ENCODE data around the gene PRKG1.
"Not testable (repeated sequence)": the region's sequence is repeated elsewhere in the genome, so short reads cannot be mapped to it uniquely, and the experiment has no call there.

GRCh38 chr10:51281387-51281786 is 207.1 kb downstream of the PRKG1 start:
- not testable (repeated sequence) for TF ChIP-seq CTCF (IDR thresholded peaks at IDR 0.05); IRF1 (CRISPR knock-in tag; IDR thresholded peaks at IDR 0.05); ATF1 (CRISPR knock-in tag; IDR thresholded peaks at IDR 0.05); TEAD4 (CRISPR knock-in tag; IDR thresholded peaks at IDR 0.05); MAX (CRISPR knock-in tag; IDR thresholded peaks at IDR 0.05); ATF3 (CRISPR knock-in tag; conservative IDR thresholded peaks at IDR 0.05); IRF2 (CRISPR knock-in tag; IDR thresholded peaks at IDR 0.05; ENCODE audit: borderline replicate concordance, low read depth); AFF4 (CRISPR knock-in tag; IDR thresholded peaks at IDR 0.05; ENCODE audit: borderline replicate concordance); SP1 (CRISPR knock-in tag; conservative IDR thresholded peaks at IDR 0.05); HMGXB4 (CRISPR knock-in tag; IDR thresholded peaks at IDR 0.05); MXD4 (CRISPR knock-in tag; IDR thresholded peaks at IDR 0.05; ENCODE audit: borderline replicate concordance); GABPB1 (CRISPR knock-in tag; IDR thresholded peaks at IDR 0.05)
- 0 out of 2 replicates have a peak, but pooled peaks have one; percentile 37 for TF ChIP-seq FOXK1 (CRISPR knock-in tag; IDR thresholded peaks at IDR 0.05)

All from WTC11 (cell line).